Measurements from ENCODE around the gene PAOX.
"Not testable (repeated sequence)": the region's sequence is repeated elsewhere in the genome, so short reads cannot be mapped to it uniquely, and the experiment has no call there.

The PAOX gene

DNA sequence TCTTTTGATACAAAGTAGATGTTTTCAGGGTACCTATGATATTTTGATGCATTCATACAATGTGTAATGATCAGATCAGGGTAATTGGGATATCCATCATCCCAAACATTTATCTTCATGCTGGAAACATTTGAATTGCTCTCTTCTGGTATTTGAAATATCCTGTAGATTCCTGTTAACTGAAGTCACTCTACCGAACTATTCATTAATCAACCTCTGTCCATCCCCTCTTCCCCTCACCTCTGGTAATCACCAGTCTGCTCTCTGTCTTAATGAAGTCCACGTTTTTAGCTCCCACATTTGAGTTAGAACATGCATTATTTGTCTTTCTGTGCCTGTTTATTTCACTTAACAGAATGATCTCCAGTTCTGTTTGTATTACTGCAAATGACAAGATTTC, 26.2 kb downstream of the PAOX start:
- no peak for DNase-seq (ENCODE audit: low read depth, low spot score)

DNA sequence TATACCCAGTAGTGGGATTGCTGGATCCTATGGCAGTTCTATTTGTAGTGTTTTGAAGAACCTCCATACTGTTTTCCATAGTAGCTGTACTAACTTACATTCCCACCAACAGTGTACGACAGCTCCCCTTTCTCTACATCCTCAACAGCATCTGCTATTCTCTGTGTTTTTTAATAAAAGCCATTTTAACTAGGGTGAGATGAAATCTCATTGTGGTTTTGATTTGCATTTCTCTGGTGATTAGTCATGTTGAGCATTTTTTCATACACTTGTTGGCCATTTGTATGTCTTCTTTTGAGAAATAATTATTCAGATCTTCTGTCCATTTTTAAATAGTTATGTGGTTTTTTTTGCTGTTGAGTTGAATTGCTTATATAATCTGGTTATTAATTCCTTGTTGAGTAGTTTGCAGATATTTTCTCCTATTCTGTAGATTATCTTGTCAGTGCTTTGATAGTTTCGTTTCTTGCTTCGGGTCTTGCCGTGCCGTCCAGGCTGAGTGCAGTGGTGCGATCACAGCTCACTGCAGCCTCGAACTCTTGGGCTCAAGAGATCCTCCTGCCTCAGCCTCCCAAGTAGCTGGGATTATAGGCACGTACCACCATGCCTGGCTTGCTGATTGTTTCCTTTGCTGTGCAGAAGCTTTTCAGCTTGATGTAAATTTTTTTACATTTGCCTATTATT, 26.9 kb downstream of the PAOX start:
- DNase-seq (ENCODE audit: low read depth, low spot score): no peak

DNA sequence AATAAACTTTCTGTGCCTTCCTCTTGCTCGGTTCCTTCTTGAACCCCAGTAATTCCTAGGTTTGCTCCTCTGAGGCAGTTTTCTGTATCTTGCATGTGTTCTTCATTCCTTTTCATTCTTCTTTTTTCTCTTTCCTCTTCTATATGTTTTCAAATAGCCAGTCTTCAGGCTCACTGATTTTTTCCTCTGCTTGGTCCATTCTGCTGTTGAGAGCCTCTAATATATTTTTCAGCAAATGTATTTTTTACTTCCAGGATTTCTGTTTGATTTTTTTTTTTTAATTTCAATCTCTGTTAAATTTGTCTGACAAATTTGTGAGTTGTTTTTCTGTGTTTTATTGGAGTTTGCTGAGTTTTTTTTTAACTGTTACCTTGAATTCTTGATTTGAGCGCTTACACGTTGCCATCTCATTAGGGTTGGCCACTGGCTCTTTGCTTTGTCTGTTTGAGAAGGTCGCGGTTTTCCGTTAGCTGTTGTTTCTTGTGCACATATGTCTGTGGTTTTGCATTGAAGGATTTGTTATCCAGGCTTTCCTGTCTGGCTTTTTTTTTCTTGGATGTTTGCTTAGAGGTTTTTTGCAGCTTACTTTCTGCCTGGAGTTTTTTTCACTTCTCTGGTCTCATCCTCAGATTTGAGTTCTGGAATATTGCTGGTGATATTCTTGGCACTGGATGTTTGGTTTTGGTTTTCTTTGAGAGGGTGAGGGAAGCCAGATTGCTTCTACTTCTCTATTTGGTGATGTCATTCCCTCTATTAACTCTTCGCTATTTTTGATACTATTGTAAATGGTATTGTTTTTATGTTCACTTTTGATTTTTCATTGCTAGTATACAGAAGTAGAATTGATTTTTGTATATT, 32.7 kb downstream of the PAOX start:
- DNase-seq (ENCODE audit: low read depth, low spot score): no peak

DNA sequence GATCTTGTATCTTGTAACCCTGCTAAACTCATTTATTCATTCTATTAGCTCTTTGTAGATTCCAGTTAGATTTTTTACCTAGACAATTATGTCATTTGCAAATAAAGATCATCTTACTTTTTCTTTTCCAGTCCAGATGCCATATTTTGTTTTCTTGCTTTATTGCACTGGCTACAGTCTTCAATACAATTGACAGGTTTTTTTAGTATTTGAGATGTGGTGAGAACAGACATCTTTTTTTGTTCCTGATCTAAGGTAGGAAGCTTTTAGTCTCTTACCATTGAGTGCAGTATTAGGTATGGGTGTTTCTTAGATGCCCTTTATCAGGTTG, 33.3 kb downstream of the PAOX start:
- DNase-seq (ENCODE audit: low read depth, low spot score): no peak

DNA sequence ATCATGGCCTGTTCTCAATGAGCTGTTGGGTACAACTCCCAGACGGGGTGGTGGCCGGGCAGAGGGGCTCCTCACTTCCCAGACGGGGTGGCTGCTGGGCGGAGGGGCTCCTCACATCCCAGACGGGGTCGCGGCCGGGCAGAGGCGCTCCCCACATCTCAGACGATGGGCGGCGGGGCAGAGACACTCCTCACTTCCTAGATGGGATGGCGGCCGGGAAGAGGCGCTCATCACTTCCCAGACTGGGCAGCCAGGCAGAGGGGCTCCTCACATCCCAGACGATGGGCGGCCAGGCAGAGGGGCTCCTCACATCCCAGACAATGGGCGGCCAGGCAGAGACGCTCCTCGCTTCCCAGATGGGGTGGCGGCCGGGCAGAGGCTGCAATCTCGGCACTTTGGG, 35.3 kb downstream of the PAOX start:
- not testable (repeated sequence) for DNase-seq (ENCODE audit: low read depth, low spot score)

DNA sequence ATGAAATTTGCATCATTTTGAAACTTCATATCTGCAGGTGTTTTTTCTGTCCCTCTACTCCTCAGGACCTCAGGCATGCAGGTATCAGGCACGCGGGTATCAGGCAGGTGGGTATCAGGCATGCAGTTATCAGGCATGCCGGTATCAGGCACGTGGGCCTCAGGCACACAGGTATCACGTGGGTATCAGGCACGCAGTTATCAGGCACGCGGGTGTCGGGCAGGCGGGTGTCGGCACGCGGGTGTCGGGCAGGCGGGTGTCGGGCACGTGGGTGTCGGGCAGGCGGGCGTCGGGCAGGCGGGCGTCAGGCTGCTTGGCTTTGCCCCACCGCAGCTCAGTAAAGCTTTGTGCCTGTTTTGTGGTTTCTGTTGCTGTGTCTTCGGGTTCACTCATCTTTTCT, 36.7 kb downstream of the PAOX start:
- no peak for DNase-seq (ENCODE audit: low read depth, low spot score)

DNA sequence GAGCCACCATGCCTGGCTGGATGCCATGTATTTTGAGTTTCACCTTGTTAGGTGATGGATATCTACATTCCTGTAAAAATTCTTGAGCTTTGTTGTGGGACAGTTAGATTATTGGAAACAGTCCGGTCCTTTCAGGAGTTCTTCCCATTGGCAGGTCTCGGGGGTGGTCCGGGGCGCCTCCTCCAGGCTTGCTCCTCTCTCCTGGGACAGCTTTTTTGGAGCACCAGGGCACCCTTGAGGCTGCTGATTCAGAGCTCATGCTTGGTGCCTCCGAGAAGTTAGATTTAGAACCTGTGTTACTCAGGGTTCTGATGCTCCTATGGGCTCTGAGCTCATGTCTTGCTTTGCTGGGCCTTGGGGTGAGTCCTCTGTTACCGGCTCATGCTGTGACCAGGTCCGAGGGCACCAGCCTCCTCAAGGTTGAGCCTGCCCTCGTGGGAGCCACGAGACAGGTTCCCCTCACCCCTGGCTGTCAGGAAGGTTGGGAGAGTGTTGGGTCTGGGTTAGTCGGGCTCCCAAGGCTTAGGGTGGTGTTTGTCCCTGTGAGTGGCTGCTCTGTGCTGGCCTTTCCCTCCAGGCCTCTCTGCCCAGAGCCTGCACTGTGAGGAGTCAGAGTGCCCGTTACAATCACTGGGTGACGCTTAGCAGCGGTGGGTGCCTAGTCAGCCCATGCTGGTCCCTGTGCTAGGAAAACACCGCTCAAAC, 39.4 kb downstream of the PAOX start:
- no peak for DNase-seq (ENCODE audit: low read depth, low spot score)

DNA sequence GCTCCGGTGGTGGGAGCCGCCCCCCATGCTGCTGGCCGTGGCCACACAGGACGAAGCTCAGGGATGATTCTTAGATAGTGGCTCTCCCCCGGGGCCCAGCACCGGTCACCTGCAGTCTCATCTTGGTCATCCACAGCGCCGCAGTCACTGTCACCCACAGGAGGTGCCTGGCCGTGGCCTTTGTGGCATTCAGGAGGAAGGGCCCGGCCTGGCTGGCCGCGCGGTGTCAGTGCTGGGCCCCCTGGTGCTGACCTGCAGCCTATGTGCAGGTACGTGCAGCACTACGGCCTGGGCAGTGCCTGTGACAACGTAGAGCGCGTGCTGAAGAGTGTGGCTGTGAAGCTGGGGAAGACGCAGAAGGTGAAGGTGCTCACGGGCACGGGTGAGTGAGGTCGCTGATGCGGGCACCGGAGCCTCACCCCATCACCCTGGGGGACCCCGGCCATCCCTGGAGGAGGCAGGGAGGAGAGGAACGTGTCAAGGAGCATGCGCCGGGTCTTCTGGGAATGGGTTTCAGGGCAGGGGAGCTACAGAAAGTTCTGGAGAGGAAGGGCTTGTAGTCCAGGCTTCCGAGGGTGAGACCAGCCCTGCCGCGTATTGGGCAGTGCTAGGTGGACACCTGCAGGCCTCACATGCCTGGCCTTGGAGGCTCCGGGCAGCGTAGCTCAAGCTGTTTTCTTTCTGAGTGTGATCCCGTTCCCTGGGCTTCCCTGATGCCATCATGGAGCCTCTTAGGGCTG, 40.3 kb downstream of the PAOX start:
- DNase-seq (ENCODE audit: low read depth, low spot score): no peak

DNA sequence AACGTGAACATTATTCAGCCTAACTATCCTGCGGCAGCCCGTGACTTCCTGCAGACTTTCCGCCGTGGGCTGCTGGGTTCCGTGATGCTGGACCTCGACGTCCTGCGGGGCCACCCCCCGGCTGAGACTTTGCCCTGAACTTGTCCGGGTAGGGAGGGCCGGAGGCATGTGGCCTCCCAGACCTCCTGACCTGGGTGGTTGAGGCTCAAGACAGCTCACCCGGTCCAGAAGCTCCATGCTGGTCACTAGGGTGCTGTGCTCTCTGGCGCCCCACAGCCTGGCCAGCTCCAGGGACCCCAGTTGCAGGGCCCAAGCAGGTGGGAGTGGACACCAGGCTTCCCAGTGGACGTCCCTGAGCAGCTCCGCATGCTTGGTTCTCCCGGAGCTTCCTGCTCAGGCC, 41.0 kb downstream of the PAOX start:
- DNase-seq (ENCODE audit: low read depth, low spot score): no peak

DNA sequence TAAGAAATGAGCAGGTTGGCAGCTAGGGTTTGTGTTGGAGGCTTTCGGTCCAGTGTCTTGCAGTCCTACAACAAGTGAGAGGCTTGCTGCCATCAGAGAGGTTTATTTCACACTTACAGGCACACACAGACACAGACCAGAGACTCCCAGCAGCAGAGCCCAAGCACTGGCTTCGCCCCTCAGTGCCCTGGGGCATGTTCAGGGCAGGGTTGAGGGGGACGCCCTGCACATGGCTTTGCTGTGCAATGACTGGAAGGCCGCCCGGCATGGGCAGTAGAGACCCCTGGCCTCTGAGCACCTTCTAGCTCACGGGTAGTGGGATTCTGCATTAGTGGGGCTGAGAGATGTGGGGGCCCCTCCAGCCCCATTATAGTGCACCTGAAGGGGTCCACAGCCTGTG, 41.5 kb downstream of the PAOX start:
- no peak for DNase-seq (ENCODE audit: low read depth, low spot score)

DNA sequence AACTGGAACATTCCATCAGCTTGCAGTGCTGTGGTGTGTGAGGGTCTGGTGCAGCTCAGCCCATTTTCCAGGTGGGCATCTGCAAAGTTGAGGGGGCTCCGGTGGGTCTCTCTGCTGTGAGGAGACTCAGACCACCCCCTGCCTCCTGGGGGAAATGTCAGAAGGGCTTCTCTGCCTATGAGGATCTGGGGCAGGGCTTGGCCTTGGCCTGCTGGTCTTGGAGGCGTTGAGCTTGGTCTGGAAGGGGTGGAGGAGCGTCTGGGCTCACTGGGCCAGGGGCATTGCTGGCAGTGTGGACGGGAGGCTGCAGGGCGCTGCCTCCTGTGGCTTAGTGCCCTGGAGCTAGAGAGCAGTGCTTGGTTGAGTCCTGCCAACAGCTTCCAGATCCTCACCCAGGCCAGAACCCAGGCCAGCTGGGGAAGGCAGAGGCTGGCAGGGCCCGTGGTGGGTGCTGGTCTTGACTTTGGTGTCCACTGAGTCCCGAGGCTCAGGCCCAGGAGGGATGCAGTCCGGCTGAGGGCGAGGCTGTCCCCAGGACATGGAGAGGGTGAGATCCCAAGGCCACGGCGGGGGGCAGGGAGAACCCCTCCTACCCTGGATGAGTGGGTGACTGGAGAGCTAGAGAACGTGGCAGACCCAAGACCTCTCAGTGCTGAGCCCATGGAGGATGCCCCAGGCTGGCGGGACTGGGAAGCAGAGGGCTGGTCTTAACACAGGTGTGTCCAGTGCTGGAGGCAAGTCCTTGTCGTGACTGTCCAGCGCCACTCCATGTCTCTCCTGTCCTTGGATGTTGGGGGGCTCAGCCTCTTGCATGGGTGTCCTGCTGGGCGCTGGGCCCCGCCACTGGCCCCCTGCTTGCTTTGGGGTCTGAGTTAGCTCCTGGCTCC, 42.5 kb downstream of the PAOX start:
- no peak for DNase-seq (ENCODE audit: low read depth, low spot score)

DNA sequence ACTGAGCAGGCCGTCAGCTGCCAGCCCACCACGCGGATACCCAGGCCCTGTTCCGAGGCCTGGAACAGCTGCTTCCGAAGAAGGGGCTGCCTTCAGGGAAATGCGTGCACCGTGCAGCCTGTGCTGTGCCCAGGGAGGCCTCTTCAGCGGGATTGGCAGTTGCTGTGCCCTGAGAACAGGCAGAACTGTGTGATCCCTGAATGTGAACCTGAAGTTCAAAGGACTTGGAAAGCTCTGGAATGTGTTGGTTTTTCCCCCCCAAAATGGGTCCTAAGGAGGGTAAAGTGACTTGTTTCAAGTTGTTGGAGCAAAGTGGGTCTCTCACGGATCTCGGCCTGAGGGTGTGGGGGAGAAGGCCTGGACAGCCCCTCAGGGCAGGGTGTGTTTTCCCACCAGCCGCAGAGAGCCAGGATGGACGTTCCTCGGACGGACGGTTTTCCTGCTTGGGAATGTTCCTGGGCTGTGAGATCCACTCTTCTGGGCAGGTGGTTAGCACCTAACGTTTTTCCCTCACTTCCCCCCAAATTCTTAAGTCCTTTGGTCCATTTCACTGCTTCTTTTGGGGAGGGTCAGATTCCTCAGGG, 43.3 kb downstream of the PAOX start:
- DNase-seq (ENCODE audit: low read depth, low spot score): no peak

DNA sequence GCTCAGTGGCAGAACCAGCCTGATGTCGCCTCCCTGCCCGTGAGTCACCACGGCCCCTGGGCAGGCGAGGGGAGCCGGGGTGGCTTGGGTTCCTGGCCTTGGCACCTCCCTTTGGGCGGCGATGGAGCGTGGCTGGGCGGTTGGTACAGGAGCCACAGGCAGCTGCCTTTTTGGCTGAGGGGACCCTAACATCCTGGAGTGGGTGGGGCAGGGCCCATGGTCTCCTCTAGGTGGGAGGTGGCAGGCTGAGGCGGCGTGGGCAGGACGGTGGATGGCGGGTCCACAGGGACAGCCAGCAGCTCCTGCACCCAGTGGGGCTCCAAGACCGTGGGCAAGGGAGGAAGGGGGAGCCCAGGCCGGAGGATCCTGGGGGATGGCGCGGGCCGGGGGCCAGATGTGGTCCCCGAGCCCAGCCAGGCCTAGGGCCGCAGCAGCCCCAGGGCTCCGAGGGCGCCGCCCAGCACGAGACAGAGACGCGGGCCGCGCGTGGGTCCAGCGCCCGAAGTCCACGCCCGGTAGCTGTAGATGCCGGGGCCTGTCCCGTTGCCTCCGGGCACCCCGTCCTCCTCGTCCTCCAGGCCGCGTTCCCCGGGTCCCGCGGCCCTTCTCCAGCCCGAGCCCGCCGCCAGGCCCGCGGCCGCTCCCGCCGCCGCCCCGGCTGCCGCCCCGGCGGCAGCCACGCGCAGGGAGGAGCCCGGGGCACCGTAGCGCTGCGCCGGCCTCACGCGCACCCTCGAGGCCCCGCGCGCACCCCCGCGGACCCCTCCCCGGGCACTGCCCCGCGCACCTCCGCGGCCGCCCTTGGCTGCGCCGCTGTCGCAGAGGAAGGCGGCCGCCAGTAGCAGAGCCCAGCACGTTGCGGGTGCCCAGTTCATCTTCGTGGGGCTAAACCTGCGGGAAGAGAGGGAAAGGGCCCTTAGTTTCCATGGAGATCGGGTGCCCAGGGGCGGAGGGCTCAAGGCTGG, 44.0 kb downstream of the PAOX start:
- no peak for DNase-seq (ENCODE audit: low read depth, low spot score)

DNA sequence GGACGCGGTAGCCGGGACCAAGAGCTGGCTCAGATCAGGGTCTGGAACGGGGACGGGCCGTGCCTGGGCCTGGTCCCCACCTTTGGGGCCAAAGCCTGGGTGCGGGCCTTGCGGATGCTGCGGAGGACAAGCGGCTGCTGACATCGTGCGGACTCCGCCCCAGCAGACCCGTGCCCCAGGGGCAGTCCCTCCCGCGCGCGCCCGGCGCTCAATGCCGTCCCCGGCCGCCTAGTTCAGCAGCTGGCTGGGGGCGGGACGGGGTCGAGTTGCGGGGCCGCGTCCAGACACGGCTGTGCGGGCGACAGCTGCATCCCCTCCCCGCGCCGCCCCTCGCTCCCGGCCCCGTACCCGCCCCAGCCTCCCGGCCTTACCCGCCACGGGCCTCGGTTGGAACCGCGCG, 45.0 kb downstream of the PAOX start:
- not testable (repeated sequence) for DNase-seq (ENCODE audit: low read depth, low spot score)

DNA sequence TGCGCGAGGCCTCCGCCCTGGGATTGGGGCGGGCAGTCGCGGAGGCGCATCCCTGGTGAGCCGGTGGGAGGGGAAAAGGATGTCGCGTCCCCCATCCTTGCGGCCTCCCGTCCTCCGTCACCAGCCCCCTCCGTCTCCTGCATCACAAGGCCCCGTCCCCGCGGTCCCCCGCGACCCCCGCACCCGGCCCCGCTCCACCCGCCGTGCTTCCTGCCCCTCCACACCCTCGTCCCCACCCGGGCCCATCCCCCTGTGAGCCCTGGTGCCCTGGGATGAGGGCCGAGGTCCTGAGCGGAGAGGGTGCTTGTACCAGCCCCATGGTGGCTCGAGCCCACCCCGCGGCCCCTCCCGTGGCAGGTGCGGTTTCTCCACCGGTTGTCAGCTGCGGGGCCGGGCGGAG, 45.5 kb downstream of the PAOX start, which contains the start of gene SPRN:
SPRN (minus strand) TSS at position 25 of the 400 bp plus-strand sequence. CDS start 944 bp downstream, outside the sequence.
- DNase-seq (ENCODE audit: low read depth, low spot score): not testable (repeated sequence)

DNA sequence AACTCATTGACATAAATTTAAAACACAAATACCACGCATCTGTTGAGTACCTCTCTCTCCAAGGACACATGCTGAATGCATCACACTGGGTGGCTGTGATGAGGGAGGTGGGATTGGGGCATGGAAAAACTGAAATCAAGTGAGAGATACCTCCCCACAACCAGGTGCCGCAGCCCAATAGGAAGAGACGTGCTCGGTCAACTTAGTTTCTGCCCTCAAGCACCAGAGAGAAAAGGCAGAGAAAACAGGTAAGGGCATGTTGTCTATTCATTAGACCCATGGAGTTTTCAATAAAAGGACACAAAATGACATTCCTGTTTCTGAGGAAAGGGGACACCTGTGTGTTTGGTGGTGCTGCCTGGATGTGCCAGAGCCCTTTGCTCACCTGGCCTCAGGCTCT, 50.5 kb downstream of the PAOX start:
- not testable (repeated sequence) for DNase-seq (ENCODE audit: low read depth, low spot score)

DNA sequence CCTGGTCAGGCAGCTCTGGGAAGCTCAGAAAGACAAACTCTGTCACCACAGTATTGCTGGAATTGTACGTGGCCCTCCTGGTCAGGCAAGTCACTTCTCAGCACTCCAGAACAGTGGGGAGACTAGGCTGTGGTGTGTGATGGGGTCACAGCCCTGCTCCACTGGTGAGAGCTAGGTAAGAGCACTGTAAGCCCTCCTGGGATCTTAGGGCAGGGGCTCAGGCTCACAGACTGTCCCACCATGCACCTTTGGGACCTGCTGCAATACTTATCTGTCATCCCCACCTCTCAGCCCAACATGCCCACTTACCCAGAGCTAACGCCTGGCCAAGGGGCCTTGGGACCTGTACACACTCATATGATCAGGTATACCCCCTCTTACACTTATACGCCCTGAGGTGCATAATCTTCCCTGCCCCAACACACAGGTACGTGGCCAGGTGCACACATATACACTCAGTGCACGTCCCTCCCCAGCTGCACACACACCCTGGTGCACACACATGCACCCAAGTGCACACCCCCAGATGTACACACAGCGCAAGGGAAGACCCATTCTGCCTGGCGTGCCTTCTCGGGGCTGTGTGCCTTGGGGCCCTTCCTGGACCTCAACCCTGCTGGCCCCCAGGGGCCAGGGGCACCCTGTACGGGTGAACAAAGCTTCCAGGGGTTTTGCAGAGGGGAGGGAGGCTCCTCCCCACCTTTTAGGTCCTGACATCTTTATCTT, 53.0 kb downstream of the PAOX start:
- DNase-seq (ENCODE audit: low read depth, low spot score): not testable (repeated sequence)

DNA sequence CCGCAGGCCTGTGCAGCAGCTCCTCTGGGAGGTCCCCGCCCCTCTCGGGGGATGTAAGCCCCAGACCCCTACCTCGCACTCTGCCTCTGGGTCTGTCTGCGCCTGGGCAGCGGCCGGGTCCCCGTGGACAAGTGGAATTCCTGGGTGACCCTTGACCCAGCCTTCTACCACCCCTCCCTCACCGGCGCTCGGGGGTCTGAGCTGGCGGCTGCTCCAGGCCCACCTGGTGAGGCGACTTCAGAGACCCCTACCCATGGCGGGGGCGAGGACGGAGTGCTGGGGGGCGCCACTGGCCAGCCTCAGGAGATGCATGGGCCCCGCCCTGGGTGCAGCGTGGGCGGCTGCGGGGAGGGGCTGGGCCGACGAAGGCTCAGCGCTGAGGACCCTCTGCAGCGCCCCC, 53.7 kb downstream of the PAOX start:
- not testable (repeated sequence) for DNase-seq (ENCODE audit: low read depth, low spot score)

Data from activated naive CD8-positive, alpha-beta T cell treated with anti-CD3 and anti-CD28 coated beads, Interleukin-2, amount 50 U/mL, for 16 hours (primary cell).